Natural killer cell (primary cell): Measurements from ENCODE around the gene PPP2R2D. TPM values are rescaled to one million over a fixed set of nuclear protein-coding genes. Genes with fewer than 3 reads are reported as not detected.

ENCODE experiments used
- ATAC-seq, 3 donors: fragments of 150-1000 bp in 2 of 3; fragments of 200-7000 bp in 1 of 3; cut with Tn5 transposase; 1 replicate in 1 of 3; 2 replicates in 2 of 3; pipeline ENCODE4 v1.10.0; 2021; ENCODE audit warnings: mild to moderate bottlenecking in 2 of 3, moderate library complexity in 2 of 3
- DNase-seq, 2 donors: peaks; one replicate each; pipeline versions ENCODE4 v3.0.0 to v3.0.0-alpha.2; 2013 to 2021; ENCODE audit warnings: mixed read lengths in 1 of 2
- H3K27ac ChIP-seq: one replicate; pipeline ENCODE4 v1.5.1; 2013; ENCODE audit warnings: mild to moderate bottlenecking, low read length
- H3K27me3 ChIP-seq: one replicate; pipeline ENCODE4 v1.6.1; 2013; ENCODE audit warnings: low read length; ENCODE audit not compliant: control insufficient read depth, insufficient read depth
- H3K36me3 ChIP-seq: one replicate; pipeline ENCODE4 v1.6.1; 2013; ENCODE audit warnings: low read length; ENCODE audit not compliant: control insufficient read depth, insufficient read depth
- H3K4me1 ChIP-seq: one replicate; pipeline ENCODE4 v1.6.1; 2013; ENCODE audit warnings: low read length; ENCODE audit not compliant: control insufficient read depth, insufficient read depth
- H3K4me3 ChIP-seq: one replicate; pipeline ENCODE4 v1.5.1; 2013; ENCODE audit warnings: low read length
- H3K9me3 ChIP-seq: one replicate; pipeline ENCODE4 v1.6.1; 2013; ENCODE audit warnings: low read length; ENCODE audit not compliant: control insufficient read depth, insufficient read depth
- H3K27ac Mint-ChIP-seq, 2 donors: one replicate each; pipeline ENCODE4 v1.8.0; 2022; ENCODE audit warnings: mild to moderate bottlenecking in 2 of 2, mixed read lengths in 2 of 2, moderate library complexity in 1 of 2
- H3K27me3 Mint-ChIP-seq, 2 donors: one replicate each; pipeline ENCODE4 v1.8.0; 2022; ENCODE audit warnings: low read depth in 2 of 2, mixed read lengths in 2 of 2
- H3K36me3 Mint-ChIP-seq: one replicate; pipeline ENCODE4 v1.8.0; 2022; ENCODE audit warnings: mixed read lengths
- H3K4me1 Mint-ChIP-seq, 2 donors: one replicate each; pipeline ENCODE4 v1.8.0; 2022; ENCODE audit warnings: mixed read lengths in 2 of 2
- H3K4me3 Mint-ChIP-seq: one replicate; pipeline ENCODE4 v1.8.0; 2022; ENCODE audit warnings: mild to moderate bottlenecking, moderate library complexity, mixed read lengths
- H3K9me3 Mint-ChIP-seq, 2 donors: one replicate each; pipeline ENCODE4 v1.8.0; 2022; ENCODE audit warnings: mixed read lengths in 2 of 2
- WGBS: methylation state at CpG from one replicate; pipeline ENCODE4 v1.1.7; 2013; ENCODE audit warnings: missing lambda C conversion rate; ENCODE audit not compliant: insufficient coverage; 5-methylcytosine and 5-hydroxymethylcytosine counted together
- intact Hi-C: fragments of 100-400 bp; cut with micrococcal nuclease; formaldehyde crosslinking; loops from one replicate; pipeline ENCODE4 v1.14.2; 2022
- total RNA-seq, 4 donors: library from RNA; stranded (reverse); fragments of 120-200 nt in 1 of 4; gene quantifications; one replicate each; pipeline versions ENCODE4 v1.2.3 to v1.2.4, GENCODE V29; 2013 to 2022
- TF ChIP-seq, protein P1 (sequence below): fragments of 200-600 bp; IDR thresholded peaks from one replicate; pipeline ENCODE4 v1.8.0; 2022; ENCODE audit warnings: antibody characterized with exemption

PPP2R2D gene
- total RNA-seq, 3 donors from 2014 or later (not counting 1 experiment from before 2014, with no cell fraction given) = 28.6 to 39.8 (median 35.8) TPM

DNA sequence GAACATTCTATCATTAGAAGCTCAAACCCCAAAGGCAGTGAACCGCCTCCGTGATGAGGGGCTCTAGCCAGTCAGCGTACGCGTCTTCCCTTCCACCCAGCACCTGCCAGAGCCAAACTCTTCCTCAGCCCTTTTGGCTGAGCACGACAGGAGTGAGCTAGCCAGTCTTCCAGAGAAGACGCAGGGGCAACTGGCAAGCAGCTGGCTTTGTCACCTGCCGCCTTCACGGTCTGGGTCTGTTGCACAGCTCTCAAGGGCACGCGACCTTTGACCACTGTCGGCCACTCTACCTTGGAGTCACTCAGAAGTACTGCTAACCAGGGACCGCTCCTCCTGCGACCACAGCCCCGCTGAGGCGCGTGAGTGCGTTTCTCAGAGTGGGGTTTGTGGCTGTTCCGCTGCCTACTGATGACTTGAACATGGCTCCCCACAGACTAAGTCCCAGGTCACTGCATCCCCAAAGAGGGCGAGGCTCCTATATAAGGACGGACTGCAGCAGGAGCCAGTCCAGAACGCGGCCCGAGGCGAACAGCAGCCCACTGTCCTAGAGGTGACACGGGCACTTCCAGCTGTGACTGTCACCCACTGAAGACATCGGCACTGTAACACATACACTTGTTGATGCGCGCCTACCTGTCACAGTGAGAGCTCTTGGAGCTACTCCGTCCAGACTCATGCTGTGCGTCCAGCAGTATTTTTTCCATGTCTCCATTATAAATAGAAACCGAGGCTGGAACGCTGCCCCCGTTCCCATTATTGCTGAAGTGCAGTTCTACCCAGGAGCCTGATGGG is 72.5 kb downstream of the PPP2R2D start:
- H3K4me3 ChIP-seq = no peak overlapping the region
- intact Hi-C loops = no loop called here
- no peak for ATAC-seq

DNA sequence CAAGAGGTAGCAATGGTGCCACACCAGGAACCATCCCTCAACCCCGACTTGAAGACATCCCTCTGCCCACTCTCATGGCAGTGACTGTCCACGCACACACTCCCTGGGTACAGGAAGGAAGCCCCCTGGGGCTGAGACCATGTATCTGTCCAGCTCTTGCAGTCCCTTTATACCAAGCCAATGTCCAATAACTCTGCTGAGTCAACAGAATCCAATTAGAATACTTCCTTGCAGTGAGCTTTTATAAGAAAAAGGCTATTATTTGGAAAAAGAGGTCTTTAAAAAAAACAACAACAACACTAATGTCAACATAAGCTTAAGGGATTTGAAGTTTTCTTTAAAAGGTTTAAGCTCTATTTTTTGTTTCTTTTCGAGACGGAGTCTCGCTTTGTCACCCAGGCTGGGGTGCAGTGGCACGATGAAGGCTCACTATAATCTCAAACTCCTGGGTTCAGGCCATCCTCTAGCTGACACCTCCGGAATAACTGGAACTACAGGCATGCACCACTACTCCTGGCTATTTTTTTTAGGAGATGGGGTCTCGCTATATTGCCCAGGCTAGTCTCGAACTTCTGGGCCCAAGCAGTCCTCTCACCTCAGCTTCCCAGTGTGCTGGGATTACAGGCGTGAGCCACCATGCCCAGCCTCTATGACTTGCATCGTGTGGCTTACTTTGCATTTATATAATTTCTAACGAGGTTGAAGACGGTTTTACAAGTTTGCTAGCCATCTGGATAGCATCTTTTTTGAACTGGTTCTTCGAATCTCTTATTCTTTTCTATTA is 73.4 kb downstream of the PPP2R2D start:
- Histone ChIP-seq H3K36me3 (peaks cover 5% of the 10 kb centered on the region), H3K27ac (no peak overlapping the region), H3K27me3 (no peaks in the 10 kb centered on the region), H3K4me1 (peaks cover 22% of the 10 kb centered on the region), H3K9me3 (no peaks in the 10 kb centered on the region), H3K4me3 (no peak overlapping the region)
- TF ChIP-seq, protein P1, sequence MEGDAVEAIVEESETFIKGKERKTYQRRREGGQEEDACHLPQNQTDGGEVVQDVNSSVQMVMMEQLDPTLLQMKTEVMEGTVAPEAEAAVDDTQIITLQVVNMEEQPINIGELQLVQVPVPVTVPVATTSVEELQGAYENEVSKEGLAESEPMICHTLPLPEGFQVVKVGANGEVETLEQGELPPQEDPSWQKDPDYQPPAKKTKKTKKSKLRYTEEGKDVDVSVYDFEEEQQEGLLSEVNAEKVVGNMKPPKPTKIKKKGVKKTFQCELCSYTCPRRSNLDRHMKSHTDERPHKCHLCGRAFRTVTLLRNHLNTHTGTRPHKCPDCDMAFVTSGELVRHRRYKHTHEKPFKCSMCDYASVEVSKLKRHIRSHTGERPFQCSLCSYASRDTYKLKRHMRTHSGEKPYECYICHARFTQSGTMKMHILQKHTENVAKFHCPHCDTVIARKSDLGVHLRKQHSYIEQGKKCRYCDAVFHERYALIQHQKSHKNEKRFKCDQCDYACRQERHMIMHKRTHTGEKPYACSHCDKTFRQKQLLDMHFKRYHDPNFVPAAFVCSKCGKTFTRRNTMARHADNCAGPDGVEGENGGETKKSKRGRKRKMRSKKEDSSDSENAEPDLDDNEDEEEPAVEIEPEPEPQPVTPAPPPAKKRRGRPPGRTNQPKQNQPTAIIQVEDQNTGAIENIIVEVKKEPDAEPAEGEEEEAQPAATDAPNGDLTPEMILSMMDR = no peak
- intact Hi-C loops = no loop called here
- Mint-ChIP-seq H3K36me3 (no peaks in the 10 kb centered on the region), H3K27me3 (no peaks in the 10 kb centered on the region), H3K9me3 (no peaks in the 10 kb centered on the region), H3K27ac (peak overlapping the region; percentile 60 to 87), H3K4me3 (peak overlapping the region; percentile 50), H3K4me1 (peaks cover 44 to 68% of the 10 kb centered on the region in 2 donors)
- ATAC-seq = no peak
- 89% methylated on average over 14 of the region's 14 CpGs for WGBS
- no peak for DNase-seq

More for the DNA sequence above, 72.5 kb downstream of the PPP2R2D start:
- TF ChIP-seq, protein P1 = no peak
- no peaks in the 10 kb centered on the region for H3K9me3 ChIP-seq
- peaks cover 14% of the 10 kb centered on the region for H3K36me3 ChIP-seq
- H3K4me3 Mint-ChIP-seq = peak overlapping the region; percentile 79
- H3K4me1 ChIP-seq = peaks cover 22% of the 10 kb centered on the region
- peaks cover 40 to 61% of the 10 kb centered on the region in 2 donors for H3K4me1 Mint-ChIP-seq
- no peaks in the 10 kb centered on the region for H3K27me3 Mint-ChIP-seq
- H3K36me3 Mint-ChIP-seq = no peaks in the 10 kb centered on the region
- H3K27ac ChIP-seq = no peak overlapping the region
- no peaks in the 10 kb centered on the region for H3K27me3 ChIP-seq
- H3K27ac Mint-ChIP-seq = peak overlapping the region; percentile 81 to 87
- 84% methylated on average over 34 of the region's 34 CpGs for WGBS
- DNase-seq = no peak
- no peaks in the 10 kb centered on the region for H3K9me3 Mint-ChIP-seq

DNA sequence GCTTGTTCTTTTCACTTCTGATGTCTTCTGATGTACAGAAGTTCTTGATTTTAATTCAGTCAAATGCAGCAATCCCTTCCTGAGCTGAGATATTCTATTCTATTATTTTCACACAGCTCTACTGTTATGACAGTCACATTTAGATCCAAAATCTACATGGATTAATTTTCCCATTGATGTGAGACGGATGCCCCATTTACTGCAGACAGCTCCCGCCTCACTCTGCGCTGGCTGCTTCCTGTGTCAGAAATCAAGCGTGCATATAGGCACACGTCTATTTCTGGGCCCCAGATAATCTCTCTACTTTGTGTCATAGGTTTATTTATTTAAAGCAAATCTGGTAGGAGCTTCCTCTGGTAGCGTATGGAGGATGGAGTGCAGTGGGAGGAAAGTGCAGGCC is 74.2 kb downstream of the PPP2R2D start:
- H3K4me1 ChIP-seq = peaks cover 22% of the 10 kb centered on the region
- no peaks in the 10 kb centered on the region for H3K9me3 Mint-ChIP-seq
- no peak overlapping the region for H3K4me3 ChIP-seq
- H3K27ac ChIP-seq = no peak overlapping the region
- ATAC-seq (no peak), DNase-seq (peak in 1 of 2 donors; percentile 42)
- peaks cover 52 to 75% of the 10 kb centered on the region in 2 donors for H3K4me1 Mint-ChIP-seq
- H3K27me3 Mint-ChIP-seq = no peaks in the 10 kb centered on the region
- intact Hi-C loops = no loop called here
- H3K36me3 ChIP-seq = peaks cover 4% of the 10 kb centered on the region
- H3K36me3 Mint-ChIP-seq = no peaks in the 10 kb centered on the region
- H3K27me3 ChIP-seq = no peaks in the 10 kb centered on the region
- TF ChIP-seq, protein P1 = no peak
- no peak overlapping the region for H3K4me3 Mint-ChIP-seq
- no peaks in the 10 kb centered on the region for H3K9me3 ChIP-seq
- peak overlapping the region in 1 of 2 donors; percentile 43 for H3K27ac Mint-ChIP-seq
- WGBS = 72% methylated on average over 6 of the region's 6 CpGs
